A549 treated with CORT108297 at 1 μM for 4 hours (cell line): ENCODE data around the gene TWNK. TPM values are rescaled to one million over a fixed set of nuclear protein-coding genes. Genes with fewer than 3 reads are reported as not detected.

Source experiments
- total RNA-seq: library from RNA; stranded (reverse); fragments of 200-300 nt; extraction: Qiagen RNA extraction; gene quantifications from 5 replicates; pipeline ENCODE4 v1.2.3, GENCODE V29; 2022

TWNK gene
- 37.5 to 46.4 TPM (median 41.9 TPM) in 5 replicates for total RNA-seq

DNA sequence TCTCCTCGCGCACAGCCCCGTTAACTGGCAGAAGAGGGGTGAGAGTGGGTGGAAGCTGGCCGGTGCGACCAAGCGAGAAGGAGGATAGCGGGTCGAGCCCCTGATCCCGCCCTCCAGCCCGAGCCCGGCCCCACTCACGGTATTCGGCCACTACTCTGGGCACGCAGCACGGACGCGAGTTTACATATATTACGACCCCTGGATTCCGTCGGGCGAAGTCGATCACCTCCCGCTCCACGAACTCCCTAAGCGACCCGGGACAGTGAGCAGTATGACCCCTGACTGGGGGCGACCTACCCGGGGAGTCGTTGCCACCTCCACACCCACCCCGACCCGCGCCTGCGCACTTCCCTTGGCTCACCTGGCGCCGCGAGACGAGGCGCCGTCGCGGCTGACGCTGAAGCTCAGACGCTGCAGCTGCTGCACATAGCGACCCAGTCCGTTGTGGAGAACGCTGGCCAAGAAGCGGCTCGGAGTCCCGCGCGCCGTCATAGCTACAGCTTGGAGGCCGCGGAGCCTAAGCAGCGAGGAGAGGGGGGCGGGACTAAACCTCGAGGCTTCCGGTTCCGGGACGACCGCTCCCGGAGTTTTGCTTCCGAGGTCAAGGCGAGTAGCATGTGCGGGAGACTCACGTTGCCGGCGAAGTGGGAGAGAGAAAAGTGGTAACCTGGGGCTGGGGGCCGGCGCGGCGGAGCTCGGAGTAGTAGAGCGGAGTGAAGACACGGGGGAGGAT, at the start of gene TWNK, which contains the start of gene MRPL43:
Gene TWNK (plus strand): TSS at position 592 of the 733 bp plus-strand sequence. CDS start 668 bp downstream, outside the sequence.
Gene MRPL43 (minus strand): TSS at position 546 of the 733 bp plus-strand sequence. CDS start 54 bp downstream, at position 492.

DNA sequence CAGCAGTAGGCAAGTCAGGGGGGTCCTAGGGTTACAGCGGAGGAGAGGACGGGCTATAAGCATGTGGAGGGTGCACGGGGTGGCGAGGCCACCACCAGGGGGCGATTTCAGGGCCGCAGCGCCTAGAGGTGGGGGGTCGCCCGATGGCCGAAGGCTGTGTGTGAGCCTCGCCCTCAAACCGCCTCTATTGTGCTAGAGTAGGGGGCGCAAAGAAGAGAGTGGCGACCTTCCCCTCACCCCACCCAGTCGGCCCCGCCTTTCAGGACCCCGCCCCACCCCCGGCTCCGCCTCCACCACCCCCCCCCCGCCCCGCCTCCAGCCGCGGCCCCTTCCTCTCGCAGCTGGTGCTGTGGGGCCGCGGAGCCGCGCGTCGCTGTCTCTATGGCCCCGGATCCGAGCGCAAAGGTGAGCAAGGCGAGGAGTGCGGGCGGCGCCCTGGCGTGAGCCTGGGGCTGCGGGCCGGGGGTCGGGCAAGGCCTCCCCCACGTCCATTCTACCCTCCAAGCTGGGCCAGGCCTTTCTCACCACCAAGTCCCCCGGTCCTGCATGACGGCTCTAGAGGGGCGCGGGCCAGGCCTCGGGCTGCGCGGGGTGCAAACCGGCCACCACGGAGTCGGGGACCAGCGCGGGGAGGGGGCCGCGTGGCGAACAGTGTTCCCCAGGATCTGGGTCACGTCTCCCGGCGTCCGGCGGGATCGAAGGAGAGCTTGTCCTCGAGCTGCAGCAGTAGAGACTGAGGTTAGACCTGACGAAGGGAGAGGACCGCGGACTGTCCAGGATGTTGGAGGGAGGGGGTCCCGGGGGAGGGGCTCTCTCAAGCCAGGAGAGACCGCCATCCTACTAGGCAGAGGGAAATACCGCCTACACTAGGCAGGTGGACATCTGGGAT, 17.9 kb upstream of the TWNK start, which contains the start of gene SEMA4G:
Gene SEMA4G (plus strand): TSS at position 318 of the 889 bp plus-strand sequence. CDS start 3,409 bp downstream, outside the sequence.

DNA sequence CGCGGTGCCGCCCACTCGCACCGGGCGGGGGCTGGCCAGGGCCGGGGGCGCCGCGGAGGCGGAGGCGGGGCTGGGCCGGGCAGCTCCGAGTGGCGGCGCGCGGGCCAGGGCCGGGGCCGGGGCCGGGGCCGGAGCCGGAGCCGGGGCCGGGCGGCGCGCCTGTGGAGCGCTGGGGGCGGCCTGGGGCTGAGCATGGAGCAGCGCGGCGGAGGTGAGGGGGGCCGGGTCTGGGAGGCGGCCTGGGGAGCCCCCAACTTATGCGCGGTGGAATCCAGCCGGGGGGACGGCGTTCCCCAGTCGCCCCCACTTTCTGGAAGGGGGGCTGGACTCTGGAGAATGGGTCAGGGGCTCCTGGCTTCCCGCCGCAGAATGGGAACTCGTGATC, 12.4 kb downstream of the TWNK start, which contains the start of gene LZTS2:
Gene LZTS2 (plus strand): TSS at position 67 of the 385 bp plus-strand sequence. CDS start 2,731 bp downstream, outside the sequence.

DNA sequence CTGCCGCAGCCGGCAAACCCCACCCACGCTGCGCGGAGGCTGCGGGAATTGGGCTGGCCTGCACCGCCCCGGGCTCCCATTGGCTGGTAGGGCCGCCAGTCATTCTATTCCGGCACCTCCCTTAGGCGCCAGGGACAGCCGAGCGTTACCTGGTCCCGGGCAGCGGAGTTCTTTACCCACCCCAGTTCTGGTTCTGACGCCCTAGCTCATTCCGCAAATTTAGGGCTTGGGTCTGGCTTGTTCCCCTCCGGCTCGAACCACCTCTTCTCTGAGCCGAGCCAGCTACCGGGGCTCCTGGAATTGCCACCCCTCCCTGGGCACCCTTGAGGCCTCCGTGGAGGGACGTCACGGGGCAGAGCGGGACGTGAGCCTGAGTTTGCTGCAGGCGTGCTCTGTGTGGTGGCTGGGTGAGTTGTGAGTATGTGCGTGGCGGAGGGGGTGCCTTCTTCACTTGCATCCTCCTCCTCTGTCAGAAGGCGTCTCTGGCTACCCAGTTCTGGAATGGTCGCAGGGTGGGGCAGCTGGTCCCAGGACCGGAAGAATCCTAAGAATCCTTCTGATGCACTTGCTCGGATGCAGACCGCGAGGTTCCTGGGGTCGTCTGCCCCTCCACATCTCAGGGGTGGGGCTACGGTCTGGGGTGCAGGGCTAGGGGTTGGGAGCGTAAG, 43.9 kb downstream of the TWNK start, which contains the start of the genes PDZD7 and SFXN3:
Gene PDZD7 (minus strand): TSS at position 2 of the 668 bp plus-strand sequence. CDS start 910 bp downstream, outside the sequence.
Gene SFXN3 (plus strand): TSS at position 107 of the 668 bp plus-strand sequence. CDS start 3,461 bp downstream, outside the sequence.

Other genes with a start within 250 kb of the TWNK start
- 0.09 to 0.30 TPM (median 0.19 TPM) in 5 replicates for gene PAX2, start 242.0 kb upstream of the TWNK start, total RNA-seq
- gene SLF2, start 74.6 kb upstream of the TWNK start, total RNA-seq, result 9.1 to 11.1 TPM (median 9.5 TPM) in 5 replicates
- 8.0 to 10.4 TPM (median 9.7 TPM) in 5 replicates for gene SEMA4G, start 18.0 kb upstream of the TWNK start, total RNA-seq
- gene MRPL43, start within 50 bp of the TWNK start, total RNA-seq, result 68.2 to 102 TPM (median 100 TPM) in 5 replicates
- 28.6 to 49.6 TPM (median 44.5 TPM) in 5 replicates for gene LZTS2, start 12.3 kb downstream of the TWNK start, total RNA-seq
- gene PDZD7, start 43.6 kb downstream of the TWNK start, total RNA-seq, result 0.48 to 1.4 TPM (median 0.92 TPM) in 5 replicates
- 42.5 to 54.1 TPM (median 47.8 TPM) in 5 replicates for gene SFXN3, start 43.7 kb downstream of the TWNK start, total RNA-seq
- gene KAZALD1, start 74.4 kb downstream of the TWNK start, total RNA-seq, result 1.6 to 3.6 TPM (median 2.8 TPM) in 5 replicates
- gene TLX1, start 143.8 kb downstream of the TWNK start, total RNA-seq, result 0.05 to 0.06 TPM in 2 of 5 replicates, not detected in the others
- not detected in 5 replicates for gene LBX1, start 241.9 kb downstream of the TWNK start, total RNA-seq